Stimulated activated CD4-positive, alpha-beta T cell treated with anti-CD3 and anti-CD28 coated beads, TNF-alpha, amount 100 ng/mL, for 1 hour (primary cell): ENCODE results near the gene STAM2.
"Not testable (repeated sequence)": the region's sequence is repeated elsewhere in the genome, so short reads cannot be mapped to it uniquely, and the experiment has no call there.

Source experiments
- DNase-seq, 3 donors: peaks; one replicate each; pipeline ENCODE4 v3.0.0-alpha.2; 2020; ENCODE audit warnings: low read depth in 3 of 3, low spot score in 1 of 3

STAM2 gene

DNA sequence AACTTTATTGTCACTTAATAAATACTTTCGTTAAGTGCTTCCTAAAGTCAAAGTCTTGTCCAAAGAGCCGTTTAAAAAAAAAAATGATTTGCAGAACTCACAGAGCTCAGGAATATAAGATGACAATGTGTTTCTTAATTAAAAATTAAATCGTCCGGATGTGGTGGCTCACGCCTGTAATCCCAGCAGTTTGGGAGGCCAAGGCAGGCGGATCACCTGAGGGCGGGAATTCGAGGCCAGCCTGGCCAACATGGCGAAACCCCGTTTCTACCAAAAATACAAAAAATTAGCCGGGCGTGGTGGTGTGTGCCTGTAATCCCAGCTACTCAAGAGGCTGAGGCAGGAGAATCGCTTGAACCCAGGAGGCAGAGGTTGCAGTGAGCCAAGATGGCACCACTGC, 68.4 kb downstream of the STAM2 start:
- DNase-seq, result not testable (repeated sequence)

DNA sequence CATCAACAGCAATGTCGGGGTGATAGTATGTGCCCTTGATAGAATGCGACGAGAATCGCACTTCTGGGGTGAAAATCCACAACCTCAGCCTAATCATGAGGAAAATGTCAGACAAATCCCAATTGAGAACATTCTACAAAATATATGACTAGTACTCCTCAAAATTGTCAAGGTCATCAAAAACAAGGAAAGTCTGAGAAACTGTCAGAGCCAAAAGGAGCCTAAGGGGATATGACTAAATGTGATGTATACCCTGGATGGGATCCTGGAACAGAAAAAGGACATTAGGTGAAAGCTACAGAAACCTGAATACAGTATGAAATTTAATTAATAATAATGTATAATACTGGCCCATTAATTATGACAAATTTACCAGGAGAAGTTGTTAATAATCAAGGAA, 69.1 kb downstream of the STAM2 start:
- DNase-seq, result no peak

DNA sequence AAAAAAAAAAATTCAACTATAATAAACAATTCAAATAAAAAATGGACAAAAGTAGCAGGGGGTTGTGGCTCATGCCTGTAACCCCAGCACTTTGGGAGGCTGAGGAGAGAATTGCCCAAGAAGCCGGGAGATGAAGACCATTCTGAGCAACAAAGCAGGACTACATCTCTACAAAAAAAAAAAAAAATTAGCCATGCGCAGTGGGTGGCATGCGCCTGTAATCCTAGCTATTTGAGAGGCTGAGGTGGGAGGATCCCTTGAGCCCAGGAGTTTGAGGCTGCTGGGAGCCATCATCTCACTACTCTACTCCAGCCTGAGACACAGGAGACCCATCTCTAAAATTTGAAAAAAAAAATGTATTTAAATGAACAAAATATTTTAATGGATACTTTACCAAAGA, 72.3 kb downstream of the STAM2 start:
- DNase-seq, result no peak

DNA sequence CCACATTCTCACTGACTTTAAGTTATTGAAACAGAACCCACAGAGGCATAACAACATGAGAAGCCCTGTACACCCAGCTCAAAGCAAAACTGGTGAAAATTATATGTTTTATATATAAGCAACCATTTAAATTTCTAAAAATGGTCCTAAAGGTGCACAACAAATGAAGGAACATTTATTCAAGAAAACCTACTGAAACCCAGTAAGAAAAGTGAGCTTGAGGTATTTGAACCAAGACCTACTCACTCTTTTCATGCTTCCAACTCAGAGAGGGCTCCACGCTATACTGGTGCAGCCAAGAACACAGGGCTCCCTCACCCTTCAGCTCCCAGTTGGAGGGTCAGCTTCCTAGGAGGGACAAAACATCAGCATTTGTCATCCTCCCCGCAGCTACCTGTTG, 74.6 kb downstream of the STAM2 start:
- no peak for DNase-seq

DNA sequence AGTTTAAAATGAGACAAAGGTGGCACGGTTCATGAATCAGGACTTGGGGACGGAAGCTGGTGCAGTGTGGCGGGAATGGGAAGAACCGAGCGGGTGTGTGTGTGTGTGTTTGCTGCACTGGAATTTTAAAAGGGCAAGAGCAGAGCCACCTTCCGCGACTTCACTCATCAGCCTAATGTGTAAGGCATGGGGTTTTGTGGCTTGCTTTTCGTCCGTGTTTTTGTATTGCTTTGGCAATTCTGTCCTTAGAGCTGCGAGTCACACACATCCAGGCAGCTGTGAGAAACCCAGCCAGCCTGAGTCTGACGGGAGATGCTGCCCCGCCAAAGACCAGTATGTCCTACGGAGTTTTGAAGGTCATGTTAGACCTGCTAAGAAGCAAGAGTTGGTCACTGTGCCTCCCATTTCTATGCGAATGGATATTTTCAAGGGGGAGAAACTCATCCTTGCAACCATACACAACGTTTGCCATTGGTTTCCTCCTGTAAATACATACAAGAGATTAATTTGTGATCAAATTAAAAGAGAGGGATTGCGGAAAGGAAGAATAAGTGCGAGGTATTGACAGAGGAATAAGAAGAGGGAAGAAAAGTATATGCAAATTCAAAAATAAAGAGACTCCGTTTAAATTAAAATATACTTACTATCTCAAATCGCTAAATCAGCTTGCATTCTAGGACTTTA, 76.1 kb downstream of the STAM2 start:
- no peak for DNase-seq

DNA sequence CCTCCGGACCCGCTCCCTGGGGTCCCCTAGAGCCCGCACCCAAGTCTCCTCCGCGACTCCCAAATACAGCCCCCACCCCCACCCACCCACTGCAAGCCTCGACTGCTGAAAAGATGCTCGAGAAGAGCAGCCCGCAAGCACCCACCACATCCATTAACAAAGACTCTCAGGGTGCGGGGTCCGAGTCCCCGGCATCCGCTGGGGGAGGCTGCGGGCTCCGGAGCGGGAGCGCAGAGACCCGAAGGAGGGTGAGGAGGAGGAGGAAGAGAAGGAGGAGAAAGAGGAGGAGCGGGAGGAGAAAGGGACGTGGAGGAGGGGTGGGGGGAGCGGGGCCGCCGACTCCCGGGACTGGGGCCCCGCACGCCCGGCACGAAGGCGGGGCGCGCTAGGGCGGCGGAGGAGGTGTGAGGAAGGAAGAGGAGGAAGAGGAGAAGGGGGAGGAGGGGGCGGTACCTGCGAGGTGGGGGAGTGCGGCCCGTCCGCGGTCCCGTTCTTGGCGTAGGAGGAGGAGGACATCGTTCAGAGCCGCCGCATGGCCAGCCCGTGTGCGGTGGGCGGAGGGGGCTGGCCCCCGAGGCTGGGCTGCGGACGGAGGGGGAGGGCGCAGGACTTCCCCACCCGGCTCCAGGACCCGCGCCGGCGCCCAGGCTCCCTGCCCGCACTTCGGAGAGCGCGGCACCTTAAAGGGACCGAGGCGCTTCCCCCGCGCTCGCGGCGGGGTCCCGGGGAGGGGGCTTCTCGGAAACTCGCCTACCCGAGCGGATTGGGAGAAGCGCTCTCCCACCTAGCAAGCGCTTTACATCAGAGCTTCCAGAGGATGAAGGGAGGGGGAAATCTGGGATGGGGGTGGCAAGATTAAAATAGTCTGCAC, 76.8 kb downstream of the STAM2 start, which contains the start of gene CACNB4:
CACNB4 (minus strand) TSS at position 549 of the 871 bp plus-strand sequence.
- no peak for DNase-seq

DNA sequence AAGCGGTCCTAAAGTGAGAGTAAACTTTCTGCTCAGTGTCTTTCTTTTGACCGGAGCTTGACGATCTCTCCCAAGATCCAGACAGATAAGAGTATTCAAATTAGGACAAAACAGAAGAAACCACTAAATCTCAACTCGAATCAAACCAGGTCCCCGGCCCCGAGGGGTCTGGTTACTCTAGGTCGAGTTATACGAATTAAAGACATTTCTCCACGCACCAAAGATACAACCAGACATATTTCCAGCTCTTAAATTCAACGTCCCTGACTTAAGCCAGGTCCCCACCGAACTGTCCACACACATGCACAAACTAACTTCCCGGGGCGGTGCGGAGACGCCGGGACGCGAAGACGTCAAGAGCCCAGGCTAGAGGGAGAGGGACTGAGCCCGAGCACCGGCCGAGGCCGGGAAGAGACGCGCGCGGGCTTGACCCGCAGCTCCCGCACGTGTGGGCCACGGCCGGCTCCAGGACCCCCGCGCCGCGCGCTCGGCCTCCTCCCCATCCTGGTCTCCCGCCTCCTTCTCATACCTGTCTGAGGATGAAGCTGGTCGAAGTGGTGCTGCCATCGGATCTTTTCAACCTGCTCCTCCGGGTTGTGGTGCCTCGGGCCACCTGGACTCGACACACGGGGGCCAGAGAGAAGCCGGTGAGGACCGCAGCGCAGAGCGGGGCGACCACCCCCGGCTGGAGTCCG, 77.6 kb downstream of the STAM2 start:
- no peak for DNase-seq

DNA sequence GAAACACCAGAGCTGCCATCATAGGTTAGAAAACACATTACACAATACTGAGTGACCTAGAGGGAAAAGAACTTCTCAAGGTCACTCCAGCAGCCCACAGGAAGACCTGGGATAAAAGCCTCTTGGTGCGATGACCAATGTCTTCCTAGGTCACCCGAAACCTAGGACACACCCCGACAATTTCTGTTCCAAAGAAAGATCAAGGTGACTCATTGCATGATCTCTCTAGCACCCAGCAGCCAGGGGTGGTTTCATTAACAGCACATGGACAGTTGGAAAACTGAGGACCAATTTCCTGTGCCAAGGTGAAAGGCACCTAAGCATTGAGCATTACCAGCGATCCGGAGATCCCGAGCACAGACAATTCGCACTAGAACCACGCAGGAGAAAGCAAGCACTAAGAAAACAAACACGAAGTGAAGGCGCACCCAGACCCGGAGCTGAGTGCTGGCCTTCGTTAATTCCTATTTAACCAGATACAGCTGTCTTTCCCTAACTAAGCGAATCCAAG, 78.2 kb downstream of the STAM2 start:
- no peak for DNase-seq

DNA sequence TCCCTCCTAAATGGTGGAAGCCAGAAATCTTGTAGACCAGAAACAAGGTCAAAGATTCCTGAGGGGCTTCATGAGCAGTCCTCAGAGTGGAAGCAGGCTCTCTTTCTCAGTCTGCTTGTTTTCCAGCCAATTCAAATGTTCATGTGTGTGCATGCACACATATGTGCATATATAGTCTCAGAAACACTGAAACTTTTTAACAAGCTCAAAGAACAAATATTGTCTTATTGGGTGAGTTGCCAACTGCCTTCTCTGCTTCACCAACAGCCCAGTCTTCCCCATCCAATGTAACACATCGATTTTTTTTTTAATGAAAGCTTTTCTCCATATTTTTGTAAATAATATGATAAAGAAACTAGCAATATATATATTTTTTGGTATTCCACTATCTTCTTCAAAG, 80.4 kb downstream of the STAM2 start:
- no peak for DNase-seq

DNA sequence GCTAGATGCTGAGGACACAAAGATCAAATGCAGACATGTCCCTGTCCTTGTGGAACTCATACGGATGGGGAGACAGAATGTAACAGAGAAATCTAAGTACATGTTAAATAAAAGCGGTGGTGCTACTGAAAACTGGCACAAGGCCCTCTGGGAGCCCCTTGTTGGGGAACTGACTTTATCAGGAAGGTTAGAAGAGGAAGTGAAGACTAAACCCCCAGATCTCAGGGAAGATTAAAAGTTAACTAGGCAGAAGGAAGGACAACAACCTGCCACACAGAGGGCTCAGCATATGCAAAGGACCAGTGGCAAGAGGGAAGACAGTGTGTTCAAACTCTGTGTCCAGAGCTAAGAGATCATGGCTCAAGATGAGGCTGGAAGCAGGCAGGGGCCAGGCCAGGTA, 81.5 kb downstream of the STAM2 start:
- DNase-seq, result no peak

DNA sequence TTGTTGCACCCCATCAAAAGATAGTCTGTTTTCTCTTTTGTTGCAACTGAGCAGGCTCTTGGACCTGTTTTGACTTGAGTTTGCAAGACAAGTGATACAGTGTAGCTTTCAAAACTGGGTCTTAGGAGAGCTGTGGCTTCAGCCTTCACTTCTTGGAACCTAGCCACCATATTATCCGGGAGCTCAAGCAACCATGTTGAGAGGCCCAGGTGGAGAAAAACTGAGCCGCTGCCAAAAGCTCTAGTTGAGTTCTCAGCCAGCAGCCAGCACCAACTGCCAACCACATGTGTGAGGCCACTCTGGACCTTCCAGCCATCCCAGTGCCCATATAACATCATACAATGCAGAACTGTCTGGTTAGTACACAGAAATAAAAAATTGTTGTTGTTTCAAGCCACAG, 82.1 kb downstream of the STAM2 start:
- DNase-seq, result no peak

DNA sequence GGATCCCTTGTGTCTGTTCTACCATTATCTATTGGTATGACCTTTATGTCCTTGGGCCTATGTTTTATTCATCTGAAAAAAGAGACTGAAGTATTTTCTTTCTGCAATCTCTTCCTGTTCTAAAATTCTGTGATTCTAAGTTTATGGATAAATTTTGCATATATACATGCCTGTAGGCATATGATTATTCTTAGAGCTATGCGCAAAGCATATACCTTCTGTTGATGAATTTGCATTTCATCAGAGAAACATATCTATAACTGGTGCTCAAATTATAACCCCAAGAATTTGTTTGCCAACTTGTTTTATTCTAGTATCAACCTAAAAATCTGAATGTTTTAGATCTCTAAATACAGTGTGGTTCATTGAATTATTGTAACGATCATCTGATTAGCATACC, 83.5 kb downstream of the STAM2 start:
- DNase-seq, result no peak

DNA sequence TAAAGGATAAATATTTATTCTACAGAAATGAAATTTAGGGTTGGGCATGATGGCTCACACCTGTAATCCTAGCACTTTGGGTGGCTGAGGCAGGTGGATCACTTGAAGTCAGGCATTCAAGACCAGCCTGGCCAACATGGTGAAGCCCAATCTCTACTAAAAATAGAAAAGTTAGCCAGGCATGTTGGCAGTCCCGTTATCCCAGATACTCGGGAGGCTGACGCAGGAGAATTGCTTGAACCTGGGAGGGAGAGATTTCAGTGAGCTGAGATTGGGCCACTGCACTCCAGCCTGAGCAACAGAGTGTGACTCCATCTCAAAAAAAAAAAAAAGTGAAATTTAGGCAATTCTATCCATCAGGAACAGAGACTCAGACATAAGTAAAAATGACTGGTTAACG, 84.8 kb downstream of the STAM2 start:
- not testable (repeated sequence) for DNase-seq

DNA sequence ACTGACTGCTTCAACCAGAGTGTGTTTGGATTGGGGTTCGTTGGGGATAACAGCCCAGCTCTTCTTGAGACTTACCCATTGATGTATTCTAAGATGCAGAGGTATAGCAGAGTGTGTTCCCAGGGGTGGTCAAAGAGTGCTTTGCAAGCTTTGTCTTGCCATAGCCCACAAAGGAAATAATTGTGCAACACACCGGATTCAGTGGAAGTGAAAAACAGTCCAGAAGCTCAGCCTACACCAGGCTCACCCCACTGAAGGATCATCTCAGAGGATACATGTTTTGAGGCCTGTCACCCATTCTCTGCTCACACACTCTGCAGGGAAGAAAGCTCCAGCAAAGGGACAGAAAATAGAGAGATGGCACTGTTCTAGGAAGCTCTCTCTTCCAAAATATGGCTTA, 86.3 kb downstream of the STAM2 start:
- no peak for DNase-seq

DNA sequence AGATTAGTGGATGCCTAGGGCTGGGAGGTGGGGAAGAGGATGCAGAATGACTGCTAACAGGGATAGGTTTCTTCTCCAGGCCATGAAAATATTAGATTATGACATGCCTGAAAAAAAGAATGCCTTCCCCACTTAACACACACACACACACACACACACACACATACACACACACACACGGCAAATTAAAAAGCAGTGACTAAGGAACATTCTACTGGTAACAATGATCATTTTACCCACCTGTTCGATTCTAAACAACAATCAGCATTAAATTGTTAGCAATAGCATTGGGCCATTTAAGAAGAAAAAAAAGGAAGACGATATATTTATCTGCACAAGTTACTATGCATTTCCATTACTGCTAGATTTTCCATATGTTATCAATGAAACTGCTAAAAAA, 87.6 kb downstream of the STAM2 start:
- DNase-seq, result no peak

DNA sequence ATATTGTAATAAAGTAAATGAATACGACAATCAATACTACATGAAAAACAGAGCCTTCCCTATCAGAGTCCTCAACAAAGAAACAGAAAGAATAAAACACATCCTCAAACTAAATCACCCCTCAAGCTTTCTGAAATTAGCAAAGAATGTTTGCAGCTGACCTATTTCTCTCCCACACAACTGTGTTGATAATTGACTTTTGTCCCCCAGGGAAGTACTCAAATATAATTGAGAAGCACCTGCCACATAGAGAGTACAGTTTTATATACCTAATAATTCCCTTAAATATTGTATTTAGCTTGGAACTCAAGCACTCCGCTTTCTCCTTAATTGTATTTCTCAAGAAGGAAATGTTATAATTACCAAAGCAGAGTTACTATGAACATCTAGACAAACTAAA, 89.3 kb downstream of the STAM2 start:
- no peak for DNase-seq

DNA sequence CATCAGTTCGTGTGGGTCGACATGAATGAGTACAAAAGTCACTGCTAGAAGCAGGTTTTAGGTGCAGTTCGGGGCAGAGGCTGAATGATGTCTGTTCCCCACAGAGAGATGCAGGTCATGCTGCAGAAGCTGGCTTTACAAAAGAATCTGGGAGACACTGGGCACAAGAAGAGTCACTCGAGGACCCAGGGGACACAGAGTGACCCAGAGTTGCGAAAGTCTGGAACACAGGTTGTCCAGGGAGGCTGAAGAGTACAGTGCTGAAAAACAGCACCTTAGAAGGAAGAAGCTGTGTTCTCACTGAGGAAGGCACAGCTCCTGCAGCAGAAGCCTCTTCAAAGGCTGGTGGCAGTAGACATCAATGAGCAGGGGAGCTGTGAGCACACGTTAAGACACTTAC, 91.5 kb downstream of the STAM2 start:
- no peak for DNase-seq

DNA sequence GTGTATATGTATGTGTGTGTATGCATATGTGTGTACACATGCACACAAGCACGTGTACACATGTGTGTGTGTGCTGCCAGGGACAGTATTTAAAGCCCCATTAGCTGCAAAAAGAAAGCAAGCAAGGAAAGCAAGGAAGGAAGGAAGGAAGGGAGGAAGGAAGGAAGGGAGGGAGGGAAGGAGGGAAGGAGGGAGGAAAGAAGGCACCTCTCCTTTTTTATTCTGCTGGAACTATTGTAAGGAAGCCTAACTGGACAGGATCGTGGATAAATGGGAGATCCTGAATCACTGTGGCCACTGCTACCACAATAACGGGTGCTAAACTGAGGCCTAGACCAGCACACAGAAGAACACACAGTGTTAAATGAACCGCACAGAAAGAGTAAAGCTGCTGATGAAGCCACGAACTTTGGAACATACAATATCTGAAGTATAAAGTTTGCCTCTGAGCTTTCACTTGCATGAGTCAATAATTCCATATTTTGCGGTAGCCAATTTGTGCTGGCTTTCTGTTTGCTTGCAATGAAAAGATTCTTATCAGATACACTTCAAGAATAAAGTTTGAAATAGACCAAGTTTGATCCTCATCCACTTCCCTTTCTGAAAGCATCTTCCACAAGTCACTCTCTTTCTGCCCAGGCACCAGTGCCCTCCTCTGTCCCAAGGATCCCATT, 92.2 kb downstream of the STAM2 start:
- DNase-seq, result no peak

DNA sequence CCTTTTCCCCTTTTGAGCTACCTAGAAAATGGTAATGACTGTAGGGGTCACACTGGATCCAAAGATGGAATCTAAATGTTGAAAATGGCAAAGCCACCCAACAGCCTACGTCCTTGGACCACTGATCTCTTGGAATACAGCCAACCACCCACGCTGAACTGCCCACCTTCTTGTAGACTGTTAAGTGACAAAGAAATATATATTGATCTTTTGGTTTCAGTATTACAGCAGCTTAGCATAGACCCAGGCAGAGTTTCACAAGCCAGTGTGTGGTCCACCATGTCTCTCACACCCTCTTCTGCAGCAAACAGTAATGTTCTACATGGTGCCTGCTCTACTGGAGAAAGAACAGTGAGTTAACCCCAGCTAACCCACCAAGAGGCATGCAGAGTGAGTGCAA, 96.9 kb downstream of the STAM2 start:
- DNase-seq, result no peak

DNA sequence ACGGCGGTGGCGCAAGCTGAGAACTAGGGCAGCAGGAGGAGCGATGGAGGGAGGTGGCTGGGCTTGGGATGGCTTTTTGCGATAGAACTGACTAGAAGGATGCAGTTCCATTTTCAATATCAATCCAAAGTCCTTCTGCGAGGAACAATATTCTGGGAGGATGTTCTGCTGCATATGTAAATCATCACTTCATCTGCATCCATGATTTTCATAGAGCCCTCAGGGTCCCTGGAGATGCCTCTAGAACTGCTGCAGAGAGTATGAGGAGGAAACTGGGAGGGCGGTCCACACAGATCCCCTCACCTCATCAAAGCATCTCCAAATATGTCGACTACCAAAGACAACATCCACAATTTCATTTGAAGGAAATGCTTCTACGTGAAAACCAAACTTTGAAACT, 97.5 kb downstream of the STAM2 start:
- DNase-seq, result no peak

DNA sequence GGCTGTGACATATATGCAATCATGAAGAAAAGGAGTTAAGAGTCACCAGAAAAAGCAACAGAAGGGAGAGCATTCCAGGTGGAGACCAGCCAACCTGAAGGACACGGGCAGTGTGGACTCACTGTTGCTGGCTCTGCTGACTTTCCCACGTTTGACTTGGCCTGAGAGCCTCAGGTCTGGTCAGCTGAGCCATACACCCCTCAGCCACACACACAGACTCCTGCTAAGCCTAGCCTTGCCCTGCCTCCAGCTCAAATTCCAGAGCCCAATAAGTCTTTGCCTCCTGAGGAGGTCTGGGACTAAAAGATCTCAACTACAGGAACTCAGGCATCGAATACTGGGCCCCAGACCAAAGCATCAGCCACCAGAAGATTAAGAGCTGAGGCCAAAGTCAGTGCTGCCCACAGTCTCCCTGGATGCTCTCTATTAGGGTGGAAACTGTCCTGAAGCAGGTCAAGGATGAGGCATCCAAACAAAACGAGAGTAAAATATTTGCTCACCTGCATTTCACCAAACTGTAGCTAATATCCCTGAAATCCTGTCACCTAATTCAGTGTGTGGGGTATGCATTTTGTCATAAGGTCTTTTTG, 100.0 kb downstream of the STAM2 start:
- DNase-seq, result no peak
